ENCODE results near the gene OR6C65.

Gene OR6C65

GRCh38 chr12:55445357-55445756, 45.0 kb downstream of the OR6C65 start:
- in situ Hi-C loops (cut with HindIII; ENCODE audit: low sequenced_read_pairs) = no loop called here

- in situ Hi-C loops (cut with HindIII; ENCODE audit: low sequenced_read_pairs) = no loop called here
Measured at GRCh38 chr12:55446326-55446725, 46.0 kb downstream of the OR6C65 start.

- in situ Hi-C loops (cut with HindIII; ENCODE audit: low sequenced_read_pairs) = no loop called here
Measured at GRCh38 chr12:55448825-55449224, 48.5 kb downstream of the OR6C65 start.
